ENCODE results near the gene MACROD1.

MACROD1 gene

DNA sequence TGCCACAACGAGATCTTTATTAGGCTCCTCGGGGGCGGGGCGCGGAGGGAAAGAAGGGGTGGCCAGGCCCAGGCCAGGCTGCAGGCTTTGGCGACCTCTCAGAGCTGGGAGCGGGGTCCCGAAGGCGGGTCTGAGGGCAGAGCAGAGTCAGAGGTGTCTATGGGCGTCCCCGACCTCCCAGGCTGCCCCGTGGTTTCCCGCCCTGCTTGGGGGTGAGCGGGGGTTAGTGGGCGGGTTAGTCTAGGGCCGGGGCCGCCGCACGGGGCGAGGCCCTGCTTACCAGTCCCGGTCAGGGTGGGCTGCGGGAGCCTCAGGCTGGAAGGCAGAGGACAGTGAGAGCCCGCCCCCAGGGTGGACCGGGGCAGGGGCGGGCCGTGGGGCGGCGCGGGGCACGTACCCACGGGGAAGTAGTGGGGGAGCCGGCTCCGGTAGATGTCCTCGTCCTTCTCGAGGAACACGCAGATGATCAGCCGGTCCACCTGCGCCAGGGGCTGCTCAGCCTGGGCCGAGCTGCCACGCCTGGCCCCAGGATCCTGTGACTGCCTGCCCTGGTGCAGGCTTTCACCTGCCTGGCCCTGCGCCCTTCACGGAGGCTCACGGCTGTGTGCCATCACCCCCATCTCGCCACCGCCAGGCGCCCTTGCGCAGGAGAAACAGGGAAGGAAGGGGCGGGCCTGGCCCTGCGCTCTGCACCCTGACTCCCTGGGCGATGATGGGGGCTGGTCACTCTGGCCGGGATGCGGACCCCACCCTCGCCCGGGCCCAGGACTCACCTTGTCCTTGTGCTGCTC is 167.2 kb downstream of the MACROD1 start:
- no peak overlapping the region for H3K4me3 ChIP-seq (ENCODE audit: low read depth, low read length)
- DNase-seq (ENCODE audit: low read depth), result no peak
- TF ChIP-seq, protein P1, sequence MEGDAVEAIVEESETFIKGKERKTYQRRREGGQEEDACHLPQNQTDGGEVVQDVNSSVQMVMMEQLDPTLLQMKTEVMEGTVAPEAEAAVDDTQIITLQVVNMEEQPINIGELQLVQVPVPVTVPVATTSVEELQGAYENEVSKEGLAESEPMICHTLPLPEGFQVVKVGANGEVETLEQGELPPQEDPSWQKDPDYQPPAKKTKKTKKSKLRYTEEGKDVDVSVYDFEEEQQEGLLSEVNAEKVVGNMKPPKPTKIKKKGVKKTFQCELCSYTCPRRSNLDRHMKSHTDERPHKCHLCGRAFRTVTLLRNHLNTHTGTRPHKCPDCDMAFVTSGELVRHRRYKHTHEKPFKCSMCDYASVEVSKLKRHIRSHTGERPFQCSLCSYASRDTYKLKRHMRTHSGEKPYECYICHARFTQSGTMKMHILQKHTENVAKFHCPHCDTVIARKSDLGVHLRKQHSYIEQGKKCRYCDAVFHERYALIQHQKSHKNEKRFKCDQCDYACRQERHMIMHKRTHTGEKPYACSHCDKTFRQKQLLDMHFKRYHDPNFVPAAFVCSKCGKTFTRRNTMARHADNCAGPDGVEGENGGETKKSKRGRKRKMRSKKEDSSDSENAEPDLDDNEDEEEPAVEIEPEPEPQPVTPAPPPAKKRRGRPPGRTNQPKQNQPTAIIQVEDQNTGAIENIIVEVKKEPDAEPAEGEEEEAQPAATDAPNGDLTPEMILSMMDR (conservative IDR thresholded peaks at IDR 0.05; ENCODE audit: low read depth, low read length), result no peak

DNA sequence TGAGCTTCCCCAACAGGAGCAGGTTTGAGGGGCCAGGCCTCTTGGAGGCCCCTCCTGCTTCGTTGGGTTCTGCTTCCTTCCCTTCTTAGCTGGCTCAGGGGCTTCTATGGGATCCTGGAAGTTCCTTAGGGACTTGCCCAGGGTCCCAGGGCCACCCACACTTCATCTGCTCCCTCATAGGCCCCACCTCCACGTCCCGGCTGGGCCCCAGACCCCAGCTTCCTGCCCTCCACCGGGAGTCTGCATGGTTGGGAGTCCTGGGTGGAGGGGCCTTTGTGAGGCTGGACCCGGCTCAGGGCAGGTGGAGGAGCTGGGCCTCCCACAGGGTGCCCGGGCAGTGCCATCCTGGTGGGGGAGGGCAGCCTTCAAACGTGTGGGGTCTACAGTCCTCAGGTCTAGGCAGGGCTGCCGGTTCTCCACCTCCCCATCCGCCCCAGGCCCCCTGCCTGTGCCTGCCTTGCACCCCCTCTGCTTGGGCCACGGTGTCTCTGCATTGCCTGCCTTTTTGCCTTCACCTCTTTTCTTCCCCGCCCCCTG is 168.0 kb downstream of the MACROD1 start:
- DNase-seq (ENCODE audit: low read depth), result no peak
- H3K4me3 ChIP-seq (ENCODE audit: low read depth, low read length), result no peak overlapping the region
- TF ChIP-seq, protein P1 (conservative IDR thresholded peaks at IDR 0.05; ENCODE audit: low read depth, low read length), result no peak

DNA sequence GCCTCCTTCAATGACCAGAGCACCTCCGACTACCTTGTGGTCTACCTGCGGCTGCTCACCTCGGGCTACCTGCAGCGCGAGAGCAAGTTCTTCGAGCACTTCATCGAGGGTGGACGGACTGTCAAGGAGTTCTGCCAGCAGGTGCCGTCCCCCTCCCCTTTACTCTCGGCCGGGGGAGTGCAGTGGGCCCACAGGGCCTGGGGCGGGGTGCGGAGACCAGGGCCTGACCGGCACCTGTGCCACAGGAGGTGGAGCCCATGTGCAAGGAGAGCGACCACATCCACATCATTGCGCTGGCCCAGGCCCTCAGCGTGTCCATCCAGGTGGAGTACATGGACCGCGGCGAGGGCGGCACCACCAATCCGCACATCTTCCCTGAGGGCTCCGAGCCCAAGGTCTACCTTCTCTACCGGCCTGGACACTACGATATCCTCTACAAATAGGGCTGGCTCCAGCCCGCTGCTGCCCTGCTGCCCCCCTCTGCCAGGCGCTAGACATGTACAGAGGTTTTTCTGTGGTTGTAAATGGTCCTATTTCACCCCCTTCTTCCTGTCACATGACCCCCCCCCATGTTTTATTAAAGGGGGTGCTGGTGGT is 168.7 kb downstream of the MACROD1 start:
- DNase-seq (ENCODE audit: low read depth), result no peak
- TF ChIP-seq, protein P1 (conservative IDR thresholded peaks at IDR 0.05; ENCODE audit: low read depth, low read length), result no peak
- no peak overlapping the region for H3K4me3 ChIP-seq (ENCODE audit: low read depth, low read length)

DNA sequence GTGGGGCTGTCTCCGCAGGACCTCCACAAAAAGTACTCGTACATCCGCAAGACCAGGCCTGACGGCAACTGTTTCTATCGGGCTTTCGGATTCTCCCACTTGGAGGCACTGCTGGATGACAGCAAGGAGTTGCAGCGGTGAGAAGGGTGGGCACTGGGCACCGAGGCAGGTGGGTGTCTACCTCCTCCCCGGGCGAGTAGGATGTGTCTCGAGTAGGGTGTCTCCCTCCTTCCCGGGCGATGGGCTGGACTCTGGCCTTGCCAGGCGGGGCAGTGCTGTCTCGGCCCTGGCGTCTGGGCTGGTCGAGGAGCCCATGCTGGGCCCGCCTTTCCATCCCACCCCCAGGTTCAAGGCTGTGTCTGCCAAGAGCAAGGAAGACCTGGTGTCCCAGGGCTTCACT is 169.4 kb downstream of the MACROD1 start:
- no peak for DNase-seq (ENCODE audit: low read depth)
- TF ChIP-seq, protein P1 (conservative IDR thresholded peaks at IDR 0.05; ENCODE audit: low read depth, low read length), result no peak
- no peak overlapping the region for H3K4me3 ChIP-seq (ENCODE audit: low read depth, low read length)

DNA sequence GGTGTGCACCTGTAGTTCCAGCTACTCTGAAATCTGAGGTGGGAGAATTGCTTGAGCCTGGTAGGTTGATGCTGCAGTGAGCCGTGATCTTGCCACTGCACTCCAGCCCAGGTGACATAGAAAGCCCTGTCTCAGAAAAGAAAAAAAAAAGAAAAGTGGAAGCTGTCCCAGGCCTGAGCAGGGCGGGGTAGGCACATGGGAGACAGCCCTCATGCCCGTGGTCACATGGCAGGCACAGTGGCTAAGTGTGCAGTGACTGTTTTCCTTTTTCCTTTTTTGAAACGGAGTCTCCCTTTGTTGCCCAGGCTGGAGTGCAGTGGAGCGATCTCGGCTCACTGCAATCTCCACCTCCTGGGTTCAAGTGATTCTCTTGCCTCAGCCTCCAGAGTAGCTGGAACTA is 171.9 kb downstream of the MACROD1 start:
- TF ChIP-seq, protein P1 (conservative IDR thresholded peaks at IDR 0.05; ENCODE audit: low read depth, low read length), result no peak
- no peak for DNase-seq (ENCODE audit: low read depth)
- no peak overlapping the region for H3K4me3 ChIP-seq (ENCODE audit: low read depth, low read length)

DNA sequence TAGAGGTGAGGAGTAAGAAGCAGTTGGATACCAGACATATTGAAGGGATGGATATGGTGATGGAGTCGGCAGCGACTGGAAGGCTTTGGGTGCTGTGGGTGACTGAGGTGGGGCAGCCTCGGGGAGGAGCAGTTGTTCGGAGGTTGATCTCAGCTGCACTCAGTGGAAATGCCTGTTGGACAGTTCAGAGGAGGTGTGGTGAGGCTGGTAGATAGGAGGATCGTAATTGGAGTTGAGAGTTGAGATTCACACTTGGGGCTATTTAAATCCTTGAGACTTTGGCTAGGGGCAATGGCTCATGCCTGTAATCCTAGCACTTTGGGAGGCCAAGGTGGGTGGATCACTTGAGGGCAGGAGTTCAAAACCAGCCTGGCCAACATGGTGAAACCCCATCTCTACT is 172.8 kb downstream of the MACROD1 start:
- no peak for DNase-seq (ENCODE audit: low read depth)
- H3K4me3 ChIP-seq (ENCODE audit: low read depth, low read length), result no peak overlapping the region
- TF ChIP-seq, protein P1 (conservative IDR thresholded peaks at IDR 0.05; ENCODE audit: low read depth, low read length), result no peak

Data from choroid plexus epithelial cell (primary cell).